ENCODE measurements around the gene FBXW7.

FBXW7 gene

DNA sequence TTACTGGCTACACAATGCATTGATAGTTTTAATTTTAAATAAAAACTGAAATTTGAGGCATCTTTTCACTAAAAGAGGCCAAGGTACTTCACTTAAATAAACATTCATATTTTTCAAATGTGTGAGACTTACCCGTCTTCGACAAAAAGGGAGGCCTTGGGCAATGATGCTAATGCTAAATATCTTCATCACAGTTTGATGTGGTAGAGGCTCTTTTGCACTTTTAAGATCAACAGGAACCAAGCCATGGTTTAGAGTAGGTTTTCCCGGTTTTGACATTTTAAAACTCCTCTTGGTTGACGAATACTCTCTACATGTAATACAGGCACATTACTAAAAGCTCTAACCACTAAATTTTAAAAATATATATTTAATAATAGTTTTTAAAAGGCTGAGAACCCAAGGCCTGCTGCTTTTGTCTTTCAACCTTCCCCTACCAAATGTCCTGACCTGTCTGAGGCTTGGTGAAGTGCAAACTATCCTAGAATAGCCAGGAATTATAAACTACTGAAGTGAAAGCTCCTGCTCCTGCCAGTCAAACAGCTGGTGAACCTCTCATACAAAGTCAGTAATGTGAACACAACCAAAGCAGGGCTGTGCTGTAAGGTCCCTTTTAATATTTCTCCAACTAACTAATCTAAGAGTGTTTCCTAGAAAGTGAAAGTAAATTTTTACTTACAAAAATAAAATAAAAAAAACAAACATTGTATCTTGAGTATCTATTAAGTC lies 153.7 kb downstream of the FBXW7 start:
- Histone ChIP-seq H3K4me3 (ENCODE audit: low read length) (no peak overlapping the region), H3K9ac (ENCODE audit: low read depth, low read length) (no peak overlapping the region), H3K27me3 (ENCODE audit: insufficient read depth, low read length) (no peaks in the 10 kb centered on the region), H3K36me3 (ENCODE audit: insufficient read depth, low read depth, low read length) (no peaks in the 10 kb centered on the region), H3K27ac (ENCODE audit: low read length) (no peak overlapping the region), H3K4me1 (ENCODE audit: insufficient read depth, low read length) (peaks cover 7% of the 10 kb centered on the region; the same call in 1 of the 2 replicates), H3K9me3 (ENCODE audit: insufficient read depth, low read depth, low read length) (no peaks in the 10 kb centered on the region)

- H3K9ac ChIP-seq (ENCODE audit: low read depth, low read length) = no peak overlapping the region
- H3K27ac ChIP-seq (ENCODE audit: low read length) = no peak overlapping the region
- no peaks in the 10 kb centered on the region for H3K9me3 ChIP-seq (ENCODE audit: insufficient read depth, low read depth, low read length)
- H3K4me1 ChIP-seq (ENCODE audit: insufficient read depth, low read length) = peaks cover 7% of the 10 kb centered on the region; the same call in 1 of the 2 replicates
- no peak overlapping the region for H3K4me3 ChIP-seq (ENCODE audit: low read length)
- no peaks in the 10 kb centered on the region for H3K36me3 ChIP-seq (ENCODE audit: insufficient read depth, low read depth, low read length)
- H3K27me3 ChIP-seq (ENCODE audit: insufficient read depth, low read length) = no peaks in the 10 kb centered on the region
These were observed 155.0 kb downstream of the FBXW7 start for GRCh38 chr4:152380919-152381318.

DNA sequence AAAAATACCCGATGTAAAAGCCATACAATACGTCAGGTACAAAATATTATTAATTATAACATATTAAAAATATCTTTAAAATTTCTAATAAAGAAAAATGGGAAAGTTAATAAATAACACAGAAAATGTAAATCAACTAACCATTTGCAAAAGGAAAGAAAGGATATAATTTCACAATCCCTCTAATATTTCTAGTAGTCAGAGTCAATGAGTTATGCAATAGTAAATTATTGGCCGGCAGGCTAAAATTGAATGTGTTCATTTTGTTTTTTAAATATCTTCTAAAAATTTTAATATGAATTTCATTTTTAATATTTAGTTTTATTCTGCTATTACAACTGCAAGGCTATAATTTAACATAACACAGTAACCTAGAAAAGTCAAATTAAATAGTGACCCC lies 155.7 kb downstream of the FBXW7 start:
- no peak overlapping the region for H3K27ac ChIP-seq (ENCODE audit: low read length)
- H3K27me3 ChIP-seq (ENCODE audit: insufficient read depth, low read length) = no peaks in the 10 kb centered on the region
- no peak overlapping the region for H3K9ac ChIP-seq (ENCODE audit: low read depth, low read length)
- H3K4me3 ChIP-seq (ENCODE audit: low read length) = no peak overlapping the region
- H3K9me3 ChIP-seq (ENCODE audit: insufficient read depth, low read depth, low read length) = no peaks in the 10 kb centered on the region
- H3K36me3 ChIP-seq (ENCODE audit: insufficient read depth, low read depth, low read length) = no peaks in the 10 kb centered on the region
- H3K4me1 ChIP-seq (ENCODE audit: insufficient read depth, low read length) = peaks cover 7% of the 10 kb centered on the region; the same call in 1 of the 2 replicates

DNA sequence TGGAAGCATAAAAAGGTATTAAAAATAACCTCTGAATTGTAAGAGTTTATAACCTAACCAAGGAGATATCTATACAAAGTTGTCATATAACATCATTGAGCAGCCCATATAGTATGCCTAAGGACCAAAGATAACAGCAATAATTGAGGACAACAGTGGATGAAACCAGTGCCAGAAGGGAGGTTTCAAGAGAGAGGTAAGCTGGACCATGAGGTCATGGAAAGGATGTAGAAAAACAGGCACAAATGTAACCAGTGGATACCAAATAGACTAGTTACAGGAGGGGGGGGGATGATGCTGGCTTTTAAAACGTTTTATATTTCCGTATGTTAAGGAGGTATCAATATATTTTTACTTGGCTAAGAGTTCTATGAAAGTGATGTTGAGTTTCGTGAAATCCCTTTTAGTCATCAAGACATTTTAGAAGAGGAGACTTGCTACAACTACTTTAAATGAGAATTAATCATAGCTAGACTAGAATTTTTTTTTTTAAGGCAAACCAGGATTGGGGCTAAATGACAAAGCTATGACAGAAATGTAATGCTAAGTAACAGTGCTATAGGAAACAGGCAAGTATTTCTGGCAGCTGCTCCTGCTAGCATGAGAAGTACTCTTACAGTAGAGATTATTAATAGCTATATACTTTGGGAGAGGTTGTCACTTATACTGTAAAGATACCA lies 161.1 kb downstream of the FBXW7 start:
- Histone ChIP-seq H3K4me1 (ENCODE audit: insufficient read depth, low read length) (no peaks in the 10 kb centered on the region), H3K4me3 (ENCODE audit: low read length) (no peak overlapping the region), H3K9ac (ENCODE audit: low read depth, low read length) (no peak overlapping the region), H3K9me3 (ENCODE audit: insufficient read depth, low read depth, low read length) (no peaks in the 10 kb centered on the region), H3K36me3 (ENCODE audit: insufficient read depth, low read depth, low read length) (no peaks in the 10 kb centered on the region), H3K27ac (ENCODE audit: low read length) (no peak overlapping the region), H3K27me3 (ENCODE audit: insufficient read depth, low read length) (no peaks in the 10 kb centered on the region)

DNA sequence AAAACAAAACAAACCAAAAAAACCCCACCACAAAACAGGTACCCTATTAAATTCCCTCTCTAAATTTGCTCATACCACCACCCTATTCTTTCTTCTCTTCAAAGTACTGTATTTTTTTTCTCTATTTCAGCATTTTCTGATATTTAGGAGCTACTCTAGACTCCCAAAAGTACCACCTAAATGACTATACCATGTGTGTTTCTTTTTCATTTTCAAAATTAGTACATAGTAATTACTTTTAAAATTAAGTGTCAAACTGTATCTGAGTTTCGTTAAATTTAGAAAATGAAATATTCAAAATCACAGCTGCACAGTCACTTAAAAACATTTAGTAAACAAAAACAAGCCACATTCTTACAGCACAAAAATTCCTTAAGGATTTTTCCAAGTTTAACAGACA lies 161.7 kb downstream of the FBXW7 start:
- Histone ChIP-seq H3K9me3 (ENCODE audit: insufficient read depth, low read depth, low read length) (no peaks in the 10 kb centered on the region), H3K27me3 (ENCODE audit: insufficient read depth, low read length) (no peaks in the 10 kb centered on the region), H3K27ac (ENCODE audit: low read length) (no peak overlapping the region), H3K4me3 (ENCODE audit: low read length) (no peak overlapping the region), H3K9ac (ENCODE audit: low read depth, low read length) (no peak overlapping the region), H3K4me1 (ENCODE audit: insufficient read depth, low read length) (no peaks in the 10 kb centered on the region), H3K36me3 (ENCODE audit: insufficient read depth, low read depth, low read length) (no peaks in the 10 kb centered on the region)

DNA sequence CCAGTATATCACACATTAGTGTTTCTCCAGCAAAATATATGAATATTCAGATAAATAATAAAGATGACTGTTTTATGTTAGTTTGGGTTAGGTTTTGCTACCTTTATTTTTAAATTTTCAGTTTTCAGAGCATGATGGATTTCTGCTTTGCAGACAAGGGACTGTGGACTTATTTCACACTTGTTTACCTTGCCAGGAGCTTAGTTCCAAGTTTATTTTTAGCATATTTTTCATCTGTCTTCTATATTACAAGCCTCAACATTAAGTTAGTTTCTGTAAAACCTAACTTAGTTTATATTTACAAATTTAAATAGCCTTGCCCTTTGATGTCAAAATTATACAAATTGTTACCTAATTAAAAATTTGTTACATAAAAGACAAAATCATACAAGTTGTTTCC lies 163.4 kb downstream of the FBXW7 start:
- Histone ChIP-seq H3K36me3 (ENCODE audit: insufficient read depth, low read depth, low read length) (no peaks in the 10 kb centered on the region), H3K4me1 (ENCODE audit: insufficient read depth, low read length) (no peaks in the 10 kb centered on the region), H3K9ac (ENCODE audit: low read depth, low read length) (no peak overlapping the region), H3K27ac (ENCODE audit: low read length) (no peak overlapping the region), H3K4me3 (ENCODE audit: low read length) (no peak overlapping the region), H3K9me3 (ENCODE audit: insufficient read depth, low read depth, low read length) (no peaks in the 10 kb centered on the region), H3K27me3 (ENCODE audit: insufficient read depth, low read length) (no peaks in the 10 kb centered on the region)

DNA sequence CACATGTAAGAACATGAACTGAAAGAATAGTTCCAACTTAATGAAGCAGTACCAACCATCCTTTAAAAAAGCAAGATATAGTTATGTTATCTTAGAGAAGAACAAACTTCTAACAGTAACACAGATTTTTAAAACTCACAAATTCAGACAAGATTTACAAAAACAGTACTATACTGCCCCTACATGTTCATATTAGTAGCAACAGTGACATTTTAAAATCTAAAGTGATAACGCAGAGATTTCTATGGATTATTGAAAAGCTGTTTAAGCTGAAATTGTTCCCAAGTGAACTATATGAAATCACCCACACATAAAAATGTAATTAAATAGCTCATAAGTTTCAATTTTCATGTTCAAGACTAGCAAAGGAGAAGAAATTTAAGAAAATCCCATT lies 166.0 kb downstream of the FBXW7 start:
- Histone ChIP-seq H3K4me3 (ENCODE audit: low read length) (no peak overlapping the region), H3K27me3 (ENCODE audit: insufficient read depth, low read length) (no peaks in the 10 kb centered on the region), H3K4me1 (ENCODE audit: insufficient read depth, low read length) (no peaks in the 10 kb centered on the region), H3K36me3 (ENCODE audit: insufficient read depth, low read depth, low read length) (no peaks in the 10 kb centered on the region), H3K9me3 (ENCODE audit: insufficient read depth, low read depth, low read length) (no peaks in the 10 kb centered on the region), H3K9ac (ENCODE audit: low read depth, low read length) (no peak overlapping the region), H3K27ac (ENCODE audit: low read length) (no peak overlapping the region)

- no peaks in the 10 kb centered on the region for H3K27me3 ChIP-seq (ENCODE audit: insufficient read depth, low read length)
- no peak overlapping the region for H3K9ac ChIP-seq (ENCODE audit: low read depth, low read length)
- no peaks in the 10 kb centered on the region for H3K9me3 ChIP-seq (ENCODE audit: insufficient read depth, low read depth, low read length)
- H3K4me3 ChIP-seq (ENCODE audit: low read length) = no peak overlapping the region
- H3K27ac ChIP-seq (ENCODE audit: low read length) = no peak overlapping the region
- H3K4me1 ChIP-seq (ENCODE audit: insufficient read depth, low read length) = no peaks in the 10 kb centered on the region
- no peaks in the 10 kb centered on the region for H3K36me3 ChIP-seq (ENCODE audit: insufficient read depth, low read depth, low read length)
These were observed 166.5 kb downstream of the FBXW7 start for GRCh38 chr4:152369203-152369901.

DNA sequence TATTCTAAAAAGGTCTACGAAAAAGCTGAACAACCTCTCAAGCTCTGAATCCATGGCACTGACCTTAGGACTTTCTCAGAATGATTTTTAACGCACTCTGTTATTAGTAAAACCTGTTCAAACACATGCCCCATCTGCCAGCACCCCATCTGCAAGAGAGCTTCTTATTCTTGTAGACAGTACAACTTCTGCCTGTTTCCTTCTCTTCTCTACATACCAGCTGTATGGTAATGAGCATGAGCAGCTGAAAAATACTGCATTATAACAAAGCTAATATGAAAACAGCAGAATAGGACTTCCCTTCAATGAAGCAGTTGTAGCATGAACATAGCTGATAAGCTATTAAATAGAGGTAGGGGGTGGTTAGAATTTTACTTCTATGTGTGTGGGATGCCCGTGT lies 167.9 kb downstream of the FBXW7 start:
- H3K4me3 ChIP-seq (ENCODE audit: low read length) = no peak overlapping the region
- no peaks in the 10 kb centered on the region for H3K36me3 ChIP-seq (ENCODE audit: insufficient read depth, low read depth, low read length)
- H3K4me1 ChIP-seq (ENCODE audit: insufficient read depth, low read length) = no peaks in the 10 kb centered on the region
- no peaks in the 10 kb centered on the region for H3K9me3 ChIP-seq (ENCODE audit: insufficient read depth, low read depth, low read length)
- no peaks in the 10 kb centered on the region for H3K27me3 ChIP-seq (ENCODE audit: insufficient read depth, low read length)
- H3K27ac ChIP-seq (ENCODE audit: low read length) = no peak overlapping the region
- no peak overlapping the region for H3K9ac ChIP-seq (ENCODE audit: low read depth, low read length)

DNA sequence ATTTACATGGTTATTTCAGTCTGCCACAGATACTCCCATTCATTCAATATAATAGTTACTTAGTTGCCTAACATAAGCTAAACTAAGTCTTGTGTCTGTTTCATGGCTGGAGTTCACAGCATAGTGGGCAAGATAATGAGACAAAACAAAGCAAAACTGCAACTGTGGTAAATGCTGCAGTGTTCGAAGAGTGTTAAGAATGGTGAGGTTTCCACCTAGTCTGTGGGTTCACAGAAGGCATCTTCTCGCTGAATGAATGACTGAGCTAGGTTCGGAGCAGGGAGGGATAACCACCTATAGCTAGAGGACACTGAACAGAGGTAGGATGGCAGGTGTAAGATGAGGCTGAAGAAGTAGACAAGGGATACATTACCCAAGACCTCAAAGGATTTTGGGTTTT lies 171.0 kb downstream of the FBXW7 start:
- Histone ChIP-seq H3K4me3 (ENCODE audit: low read length) (no peak overlapping the region), H3K27me3 (ENCODE audit: insufficient read depth, low read length) (no peaks in the 10 kb centered on the region), H3K9ac (ENCODE audit: low read depth, low read length) (no peak overlapping the region), H3K4me1 (ENCODE audit: insufficient read depth, low read length) (no peaks in the 10 kb centered on the region), H3K36me3 (ENCODE audit: insufficient read depth, low read depth, low read length) (no peaks in the 10 kb centered on the region), H3K9me3 (ENCODE audit: insufficient read depth, low read depth, low read length) (no peaks in the 10 kb centered on the region), H3K27ac (ENCODE audit: low read length) (no peak overlapping the region)

DNA sequence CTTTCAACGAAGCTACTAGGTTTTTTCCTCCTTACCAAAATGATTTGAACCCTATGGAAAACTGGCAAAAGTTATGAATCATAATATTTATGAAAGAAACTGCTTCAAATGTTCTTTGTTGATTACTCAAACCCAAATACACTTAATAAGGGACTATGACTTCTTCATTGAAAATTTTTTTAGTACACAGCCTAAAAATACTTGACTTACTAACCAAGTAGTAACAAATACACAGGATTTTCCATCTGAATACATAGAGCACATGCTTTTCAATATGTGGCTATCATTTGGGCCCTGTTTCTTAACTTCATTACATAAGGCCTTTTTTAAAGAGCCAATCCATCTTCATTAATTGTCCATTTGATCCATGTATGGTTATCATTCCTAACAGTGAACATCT lies 171.5 kb downstream of the FBXW7 start:
- Histone ChIP-seq H3K27me3 (ENCODE audit: insufficient read depth, low read length) (no peaks in the 10 kb centered on the region), H3K36me3 (ENCODE audit: insufficient read depth, low read depth, low read length) (no peaks in the 10 kb centered on the region), H3K27ac (ENCODE audit: low read length) (no peak overlapping the region)

GRCh38 chr4:152363904-152364303 lies 172.0 kb downstream of the FBXW7 start:
- no peak overlapping the region for H3K9ac ChIP-seq (ENCODE audit: low read depth, low read length)
- no peak overlapping the region for H3K27ac ChIP-seq (ENCODE audit: low read length)
- no peaks in the 10 kb centered on the region for H3K4me1 ChIP-seq (ENCODE audit: insufficient read depth, low read length)
- H3K36me3 ChIP-seq (ENCODE audit: insufficient read depth, low read depth, low read length) = no peaks in the 10 kb centered on the region
- H3K27me3 ChIP-seq (ENCODE audit: insufficient read depth, low read length) = no peaks in the 10 kb centered on the region
- no peaks in the 10 kb centered on the region for H3K9me3 ChIP-seq (ENCODE audit: insufficient read depth, low read depth, low read length)
- no peak overlapping the region for H3K4me3 ChIP-seq (ENCODE audit: low read length)

More for the DNA sequence above, 171.5 kb downstream of the FBXW7 start:
- Histone ChIP-seq H3K9ac (ENCODE audit: low read depth, low read length) (no peak overlapping the region), H3K4me3 (ENCODE audit: low read length) (no peak overlapping the region), H3K4me1 (ENCODE audit: insufficient read depth, low read length) (no peaks in the 10 kb centered on the region), H3K9me3 (ENCODE audit: insufficient read depth, low read depth, low read length) (no peaks in the 10 kb centered on the region)
